Mesendoderm (in vitro differentiated cells): ENCODE measurements around the gene TGFB3.

Experiments
- DNase-seq: peaks from one replicate; pipeline ENCODE4 v3.0.0; 2013
- H2AK5ac ChIP-seq: 2 replicates; pipeline ENCODE4 v1.6.1; 2013; ENCODE audit warnings: low read length, inconsistent platforms
- H2BK120ac ChIP-seq: 2 replicates; pipeline ENCODE4 v1.6.1; 2013; ENCODE audit warnings: low read depth, mild to moderate bottlenecking, low read length, moderate library complexity, mixed read lengths
- H2BK15ac ChIP-seq: replicated peaks from 2 replicates; pipeline ENCODE4 v1.6.1; 2013; ENCODE audit warnings: low read depth, mild to moderate bottlenecking, moderate library complexity
- H2BK5ac ChIP-seq: 2 replicates; pipeline ENCODE4 v1.6.1; 2013; ENCODE audit warnings: low read length, inconsistent platforms
- H3K18ac ChIP-seq: 2 replicates; pipeline ENCODE4 v1.6.1; 2013; ENCODE audit warnings: mild to moderate bottlenecking, low read length, mixed read lengths
- H3K23ac ChIP-seq: one replicate; pipeline ENCODE4 v1.6.1; 2013; ENCODE audit warnings: low read length
- H3K27ac ChIP-seq: 2 replicates; pipeline ENCODE4 v1.5.1; 2013; ENCODE audit warnings: low read depth, mild to moderate bottlenecking, inconsistent platforms, low read length, moderate library complexity
- H3K27me3 ChIP-seq: 2 replicates; pipeline ENCODE4 v1.6.1; 2013; ENCODE audit warnings: low read length, control low read depth, mild to moderate bottlenecking, inconsistent platforms; ENCODE audit not compliant: insufficient read depth, poor library complexity
- H3K36me3 ChIP-seq: 2 replicates; pipeline ENCODE4 v1.6.1; 2013; ENCODE audit warnings: low read length, inconsistent platforms; ENCODE audit not compliant: control insufficient read depth, insufficient read depth
- H3K4ac ChIP-seq: one replicate; pipeline ENCODE4 v1.6.1; 2013; ENCODE audit warnings: low read depth, mild to moderate bottlenecking, low read length, moderate library complexity
- H3K4me1 ChIP-seq: 2 replicates; pipeline ENCODE4 v1.6.1; 2013; ENCODE audit warnings: low read depth, low read length, inconsistent platforms; ENCODE audit not compliant: control insufficient read depth
- H3K4me2 ChIP-seq: 2 replicates; pipeline ENCODE4 v1.6.1; 2013; ENCODE audit warnings: low read length
- H3K4me3 ChIP-seq: 2 replicates; pipeline ENCODE4 v1.5.1; 2013; ENCODE audit warnings: mild to moderate bottlenecking, low read length
- H3K56ac ChIP-seq: one replicate; pipeline ENCODE4 v1.6.1; 2013; ENCODE audit warnings: low read length
- H3K79me1 ChIP-seq: 2 replicates; pipeline ENCODE4 v1.6.1; 2013; ENCODE audit warnings: low read length, inconsistent platforms
- H3K79me2 ChIP-seq: 2 replicates; pipeline ENCODE4 v1.6.1; 2013; ENCODE audit warnings: mild to moderate bottlenecking, low read length; ENCODE audit not compliant: control insufficient read depth, insufficient read depth
- H3K9ac ChIP-seq: 2 replicates; pipeline ENCODE4 v1.6.1; 2013; ENCODE audit warnings: low read length, inconsistent platforms
- H4K5ac ChIP-seq: one replicate; pipeline ENCODE4 v1.6.1; 2013; ENCODE audit warnings: low read length
- H4K8ac ChIP-seq: one replicate; pipeline ENCODE4 v1.6.1; 2013; ENCODE audit warnings: low read depth, mild to moderate bottlenecking, control low read depth, low read length, moderate library complexity
- WGBS: extraction: QIAGEN DNeasy Blood & Tissue Kit; methylation state at CpG from one replicate; pipeline ENCODE4 v1.1.7; 2013; ENCODE audit warnings: low lambda C conversion rate, missing lambda C conversion rate; ENCODE audit not compliant: insufficient coverage; ENCODE audit errors: extremely low coverage; 5-methylcytosine and 5-hydroxymethylcytosine counted together

Gene TGFB3

GRCh38 chr14:76007379-76007778 is 25.6 kb upstream of the TGFB3 start:
- Histone ChIP-seq H3K79me2 (no peaks in the 10 kb centered on the region), H3K4me2 (no peak overlapping the region), H3K27me3 (no peaks in the 10 kb centered on the region), H3K9ac (no peak overlapping the region), H3K79me1 (no peaks in the 10 kb centered on the region), H3K36me3 (no peaks in the 10 kb centered on the region), H3K4ac (no peak overlapping the region), H2BK5ac (no peak overlapping the region), H4K5ac (no peak overlapping the region), H3K18ac (no peak overlapping the region), H3K4me3 (no peak overlapping the region), H3K4me1 (no peaks in the 10 kb centered on the region), H2BK120ac (no peak overlapping the region), H3K56ac (no peak overlapping the region), H3K27ac (no peak overlapping the region), H2BK15ac (no peak overlapping the region), H3K23ac (no peak overlapping the region), H2AK5ac (no peak overlapping the region), H4K8ac (no peak overlapping the region)
- DNase-seq: no peak
- WGBS: no CpG with 5 or more reads among the region's 1 CpG

GRCh38 chr14:76006253-76006652 is 24.5 kb upstream of the TGFB3 start:
- no peaks in the 10 kb centered on the region for H3K79me2 ChIP-seq
- WGBS: no CpG with 5 or more reads among the region's 2 CpGs
- no peak overlapping the region for H3K23ac ChIP-seq
- no peaks in the 10 kb centered on the region for H3K79me1 ChIP-seq
- H2BK5ac ChIP-seq: no peak overlapping the region
- H2AK5ac ChIP-seq: no peak overlapping the region
- no peak overlapping the region for H2BK120ac ChIP-seq
- no peak overlapping the region for H2BK15ac ChIP-seq
- H3K56ac ChIP-seq: no peak overlapping the region
- H3K9ac ChIP-seq: no peak overlapping the region
- H3K4ac ChIP-seq: no peak overlapping the region
- H3K4me3 ChIP-seq: no peak overlapping the region
- no peak overlapping the region for H3K18ac ChIP-seq
- no peak overlapping the region for H3K4me2 ChIP-seq
- H4K5ac ChIP-seq: no peak overlapping the region
- no peak overlapping the region for H4K8ac ChIP-seq
- no peaks in the 10 kb centered on the region for H3K36me3 ChIP-seq
- no peak for DNase-seq
- H3K4me1 ChIP-seq: no peaks in the 10 kb centered on the region
- peak overlapping the region; percentile 53 for H3K27ac ChIP-seq
- no peaks in the 10 kb centered on the region for H3K27me3 ChIP-seq

GRCh38 chr14:76002383-76002782 is 20.6 kb upstream of the TGFB3 start:
- Histone ChIP-seq H3K56ac (no peak overlapping the region), H4K8ac (no peak overlapping the region), H3K36me3 (no peaks in the 10 kb centered on the region), H3K79me2 (no peaks in the 10 kb centered on the region), H2BK5ac (no peak overlapping the region), H2BK120ac (no peak overlapping the region), H3K27me3 (no peaks in the 10 kb centered on the region), H3K79me1 (no peaks in the 10 kb centered on the region), H2AK5ac (no peak overlapping the region), H3K9ac (no peak overlapping the region), H4K5ac (no peak overlapping the region), H3K4me2 (no peak overlapping the region), H3K4me1 (no peaks in the 10 kb centered on the region), H3K27ac (no peak overlapping the region), H2BK15ac (no peak overlapping the region), H3K23ac (no peak overlapping the region), H3K18ac (no peak overlapping the region), H3K4ac (no peak overlapping the region), H3K4me3 (no peak overlapping the region)
- WGBS: no CpG with 5 or more reads among the region's 1 CpG
- DNase-seq: no peak

- no peak overlapping the region for H2BK120ac ChIP-seq
- no peak for DNase-seq
- no peak overlapping the region for H4K5ac ChIP-seq
- H3K4ac ChIP-seq: no peak overlapping the region
- no peaks in the 10 kb centered on the region for H3K27me3 ChIP-seq
- H3K9ac ChIP-seq: no peak overlapping the region
- no peak overlapping the region for H3K56ac ChIP-seq
- no peaks in the 10 kb centered on the region for H3K79me1 ChIP-seq
- no peak overlapping the region for H3K27ac ChIP-seq
- H2BK15ac ChIP-seq: no peak overlapping the region
- no peak overlapping the region for H2BK5ac ChIP-seq
- no peak overlapping the region for H3K18ac ChIP-seq
- H3K79me2 ChIP-seq: no peaks in the 10 kb centered on the region
- H3K23ac ChIP-seq: no peak overlapping the region
- no peak overlapping the region for H3K4me3 ChIP-seq
- H3K4me2 ChIP-seq: no peak overlapping the region
- no CpG with 5 or more reads among the region's 6 CpGs for WGBS
- no peaks in the 10 kb centered on the region for H3K36me3 ChIP-seq
- no peaks in the 10 kb centered on the region for H3K4me1 ChIP-seq
- no peak overlapping the region for H4K8ac ChIP-seq
- no peak overlapping the region for H2AK5ac ChIP-seq
These were observed 17.9 kb upstream of the TGFB3 start for GRCh38 chr14:75999511-76000190.

- WGBS: no CpG with 5 or more reads among the region's 1 CpG
- no peaks in the 10 kb centered on the region for H3K36me3 ChIP-seq
- no peak overlapping the region for H3K4me3 ChIP-seq
These were observed 14.7 kb upstream of the TGFB3 start for GRCh38 chr14:75996488-75996887.

More at GRCh38 chr14:75996488-75996887, 14.7 kb upstream of the TGFB3 start:
- Histone ChIP-seq H2BK5ac (no peak overlapping the region), H3K18ac (no peak overlapping the region), H3K4me1 (no peaks in the 10 kb centered on the region), H3K27me3 (no peaks in the 10 kb centered on the region), H2BK120ac (no peak overlapping the region), H3K9ac (no peak overlapping the region), H4K8ac (no peak overlapping the region), H3K56ac (no peak overlapping the region), H4K5ac (no peak overlapping the region), H3K27ac (no peak overlapping the region), H3K79me1 (no peaks in the 10 kb centered on the region), H2BK15ac (no peak overlapping the region), H3K4ac (no peak overlapping the region), H2AK5ac (no peak overlapping the region), H3K23ac (no peak overlapping the region), H3K79me2 (no peaks in the 10 kb centered on the region), H3K4me2 (no peak overlapping the region)
- DNase-seq: no peak
